Measurements from ENCODE around the gene TP53I13. TPM values are rescaled to one million over a fixed set of nuclear protein-coding genes. Genes with fewer than 3 reads are reported as not detected.

TP53I13 gene
- total and polyA plus RNA-seq, 2 of the 13 experiments (the other 11 are each of a cell fraction or from before 2014, with no cell fraction given), result 16.9 to 25.7 TPM

DNA sequence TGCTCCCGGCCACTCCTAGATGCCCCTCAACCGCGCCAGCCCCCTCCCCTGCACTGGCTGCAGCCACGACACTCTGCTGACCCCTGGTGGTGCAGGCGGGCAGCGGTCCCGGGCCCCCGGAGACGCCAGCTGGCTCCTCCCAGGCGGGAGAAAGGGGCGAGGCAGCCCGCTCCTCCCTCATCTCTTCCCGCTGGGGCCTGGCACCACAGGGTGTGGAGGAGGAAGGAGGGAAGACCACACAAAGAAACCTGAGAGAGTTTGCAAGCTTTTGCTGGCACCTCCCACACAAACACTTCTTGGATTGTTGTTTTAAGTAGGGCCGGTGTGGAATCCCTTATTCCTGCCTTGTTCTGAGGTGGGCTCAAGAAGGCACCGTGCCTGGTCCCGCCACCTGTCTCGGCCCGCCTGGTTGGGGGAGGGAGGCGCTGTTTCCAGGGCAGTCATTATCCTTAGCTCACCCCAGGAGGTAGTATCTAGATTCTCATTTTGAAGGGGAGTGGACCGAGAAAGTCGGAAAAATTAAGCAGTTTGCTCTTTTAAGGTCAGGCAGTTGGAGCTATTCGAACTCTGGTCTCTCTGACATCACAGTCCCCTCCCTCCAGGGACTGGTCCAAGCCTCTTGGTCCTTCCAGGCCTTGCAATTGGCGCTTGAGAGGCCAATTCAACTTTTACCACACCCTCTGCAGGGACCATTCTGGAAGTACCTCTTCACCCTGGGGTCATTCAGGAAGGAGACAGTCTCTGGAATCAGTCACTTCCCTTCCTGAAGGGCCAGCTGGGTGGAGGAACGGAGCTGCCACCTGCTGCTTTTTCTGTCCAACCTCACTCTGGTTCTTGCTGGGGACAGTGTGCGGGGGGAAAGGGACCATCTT lies 23.5 kb downstream of the TP53I13 start (continued):
- TF ChIP-seq PHB2 (IDR thresholded peaks at IDR 0.05; ENCODE audit: partially characterized antibody) (no peak), ZNF24 (IDR thresholded peaks at IDR 0.05) (no peak), ZNF766 (CRISPR knock-in tag; IDR thresholded peaks at IDR 0.05; ENCODE audit: borderline replicate concordance) (no peak), BCL6 (CRISPR knock-in tag; IDR thresholded peaks at IDR 0.05) (peak; percentile 53), ZSCAN20 (CRISPR knock-in tag; IDR thresholded peaks at IDR 0.05; ENCODE audit: borderline replicate concordance) (0 out of 2 replicates have a peak, but pooled peaks have one; percentile 43), TEAD3 (CRISPR knock-in tag; optimal IDR thresholded peaks at IDR 0.05; ENCODE audit: borderline replicate concordance) (peak; percentile 51), SKI (IDR thresholded peaks at IDR 0.05; ENCODE audit: partially characterized antibody) (peak; percentile 79), ZNF20 (CRISPR knock-in tag; IDR thresholded peaks at IDR 0.05) (0 out of 2 replicates have a peak, but pooled peaks have one; percentile 15), SSRP1 (CRISPR knock-in tag; IDR thresholded peaks at IDR 0.05) (no peak), PAF1 (CRISPR knock-in tag; IDR thresholded peaks at IDR 0.05) (no peak), PAX8 (CRISPR knock-in tag; IDR thresholded peaks at IDR 0.05; ENCODE audit: borderline replicate concordance) (no peak), ZNF75D (CRISPR knock-in tag; IDR thresholded peaks at IDR 0.05; ENCODE audit: borderline replicate concordance) (no peak), POGZ (CRISPR knock-in tag; IDR thresholded peaks at IDR 0.05) (no peak; the same call in 1 of the 2 replicates)
- TF ChIP-seq, protein P1, sequence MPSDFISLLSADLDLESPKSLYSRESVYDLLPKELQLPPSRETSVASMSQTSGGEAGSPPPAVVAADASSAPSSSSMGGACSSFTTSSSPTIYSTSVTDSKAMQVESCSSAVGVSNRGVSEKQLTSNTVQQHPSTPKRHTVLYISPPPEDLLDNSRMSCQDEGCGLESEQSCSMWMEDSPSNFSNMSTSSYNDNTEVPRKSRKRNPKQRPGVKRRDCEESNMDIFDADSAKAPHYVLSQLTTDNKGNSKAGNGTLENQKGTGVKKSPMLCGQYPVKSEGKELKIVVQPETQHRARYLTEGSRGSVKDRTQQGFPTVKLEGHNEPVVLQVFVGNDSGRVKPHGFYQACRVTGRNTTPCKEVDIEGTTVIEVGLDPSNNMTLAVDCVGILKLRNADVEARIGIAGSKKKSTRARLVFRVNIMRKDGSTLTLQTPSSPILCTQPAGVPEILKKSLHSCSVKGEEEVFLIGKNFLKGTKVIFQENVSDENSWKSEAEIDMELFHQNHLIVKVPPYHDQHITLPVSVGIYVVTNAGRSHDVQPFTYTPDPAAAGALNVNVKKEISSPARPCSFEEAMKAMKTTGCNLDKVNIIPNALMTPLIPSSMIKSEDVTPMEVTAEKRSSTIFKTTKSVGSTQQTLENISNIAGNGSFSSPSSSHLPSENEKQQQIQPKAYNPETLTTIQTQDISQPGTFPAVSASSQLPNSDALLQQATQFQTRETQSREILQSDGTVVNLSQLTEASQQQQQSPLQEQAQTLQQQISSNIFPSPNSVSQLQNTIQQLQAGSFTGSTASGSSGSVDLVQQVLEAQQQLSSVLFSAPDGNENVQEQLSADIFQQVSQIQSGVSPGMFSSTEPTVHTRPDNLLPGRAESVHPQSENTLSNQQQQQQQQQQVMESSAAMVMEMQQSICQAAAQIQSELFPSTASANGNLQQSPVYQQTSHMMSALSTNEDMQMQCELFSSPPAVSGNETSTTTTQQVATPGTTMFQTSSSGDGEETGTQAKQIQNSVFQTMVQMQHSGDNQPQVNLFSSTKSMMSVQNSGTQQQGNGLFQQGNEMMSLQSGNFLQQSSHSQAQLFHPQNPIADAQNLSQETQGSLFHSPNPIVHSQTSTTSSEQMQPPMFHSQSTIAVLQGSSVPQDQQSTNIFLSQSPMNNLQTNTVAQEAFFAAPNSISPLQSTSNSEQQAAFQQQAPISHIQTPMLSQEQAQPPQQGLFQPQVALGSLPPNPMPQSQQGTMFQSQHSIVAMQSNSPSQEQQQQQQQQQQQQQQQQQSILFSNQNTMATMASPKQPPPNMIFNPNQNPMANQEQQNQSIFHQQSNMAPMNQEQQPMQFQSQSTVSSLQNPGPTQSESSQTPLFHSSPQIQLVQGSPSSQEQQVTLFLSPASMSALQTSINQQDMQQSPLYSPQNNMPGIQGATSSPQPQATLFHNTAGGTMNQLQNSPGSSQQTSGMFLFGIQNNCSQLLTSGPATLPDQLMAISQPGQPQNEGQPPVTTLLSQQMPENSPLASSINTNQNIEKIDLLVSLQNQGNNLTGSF (CRISPR knock-in tag; IDR thresholded peaks at IDR 0.05), result 0 out of 2 replicates have a peak, but pooled peaks have one; percentile 13
- TF ChIP-seq, protein P2, sequence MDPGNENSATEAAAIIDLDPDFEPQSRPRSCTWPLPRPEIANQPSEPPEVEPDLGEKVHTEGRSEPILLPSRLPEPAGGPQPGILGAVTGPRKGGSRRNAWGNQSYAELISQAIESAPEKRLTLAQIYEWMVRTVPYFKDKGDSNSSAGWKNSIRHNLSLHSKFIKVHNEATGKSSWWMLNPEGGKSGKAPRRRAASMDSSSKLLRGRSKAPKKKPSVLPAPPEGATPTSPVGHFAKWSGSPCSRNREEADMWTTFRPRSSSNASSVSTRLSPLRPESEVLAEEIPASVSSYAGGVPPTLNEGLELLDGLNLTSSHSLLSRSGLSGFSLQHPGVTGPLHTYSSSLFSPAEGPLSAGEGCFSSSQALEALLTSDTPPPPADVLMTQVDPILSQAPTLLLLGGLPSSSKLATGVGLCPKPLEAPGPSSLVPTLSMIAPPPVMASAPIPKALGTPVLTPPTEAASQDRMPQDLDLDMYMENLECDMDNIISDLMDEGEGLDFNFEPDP (CRISPR knock-in tag; conservative IDR thresholded peaks at IDR 0.05), result no peak
- TF ChIP-seq, protein P3, sequence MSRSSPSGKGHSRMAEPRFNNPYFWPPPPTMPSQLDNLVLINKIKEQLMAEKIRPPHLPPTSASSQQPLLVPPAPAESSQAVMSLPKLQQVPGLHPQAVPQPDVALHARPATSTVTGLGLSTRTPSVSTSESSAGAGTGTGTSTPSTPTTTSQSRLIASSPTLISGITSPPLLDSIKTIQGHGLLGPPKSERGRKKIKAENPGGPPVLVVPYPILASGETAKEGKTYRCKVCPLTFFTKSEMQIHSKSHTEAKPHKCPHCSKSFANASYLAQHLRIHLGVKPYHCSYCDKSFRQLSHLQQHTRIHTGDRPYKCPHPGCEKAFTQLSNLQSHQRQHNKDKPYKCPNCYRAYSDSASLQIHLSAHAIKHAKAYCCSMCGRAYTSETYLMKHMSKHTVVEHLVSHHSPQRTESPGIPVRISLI (CRISPR knock-in tag; IDR thresholded peaks at IDR 0.05; ENCODE audit: borderline replicate concordance), result no peak
- TF ChIP-seq, protein P4, sequence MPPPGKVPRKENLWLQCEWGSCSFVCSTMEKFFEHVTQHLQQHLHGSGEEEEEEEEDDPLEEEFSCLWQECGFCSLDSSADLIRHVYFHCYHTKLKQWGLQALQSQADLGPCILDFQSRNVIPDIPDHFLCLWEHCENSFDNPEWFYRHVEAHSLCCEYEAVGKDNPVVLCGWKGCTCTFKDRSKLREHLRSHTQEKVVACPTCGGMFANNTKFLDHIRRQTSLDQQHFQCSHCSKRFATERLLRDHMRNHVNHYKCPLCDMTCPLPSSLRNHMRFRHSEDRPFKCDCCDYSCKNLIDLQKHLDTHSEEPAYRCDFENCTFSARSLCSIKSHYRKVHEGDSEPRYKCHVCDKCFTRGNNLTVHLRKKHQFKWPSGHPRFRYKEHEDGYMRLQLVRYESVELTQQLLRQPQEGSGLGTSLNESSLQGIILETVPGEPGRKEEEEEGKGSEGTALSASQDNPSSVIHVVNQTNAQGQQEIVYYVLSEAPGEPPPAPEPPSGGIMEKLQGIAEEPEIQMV (CRISPR knock-in tag; IDR thresholded peaks at IDR 0.05; ENCODE audit: low read depth), result no peak
- TF ChIP-seq, protein P5, sequence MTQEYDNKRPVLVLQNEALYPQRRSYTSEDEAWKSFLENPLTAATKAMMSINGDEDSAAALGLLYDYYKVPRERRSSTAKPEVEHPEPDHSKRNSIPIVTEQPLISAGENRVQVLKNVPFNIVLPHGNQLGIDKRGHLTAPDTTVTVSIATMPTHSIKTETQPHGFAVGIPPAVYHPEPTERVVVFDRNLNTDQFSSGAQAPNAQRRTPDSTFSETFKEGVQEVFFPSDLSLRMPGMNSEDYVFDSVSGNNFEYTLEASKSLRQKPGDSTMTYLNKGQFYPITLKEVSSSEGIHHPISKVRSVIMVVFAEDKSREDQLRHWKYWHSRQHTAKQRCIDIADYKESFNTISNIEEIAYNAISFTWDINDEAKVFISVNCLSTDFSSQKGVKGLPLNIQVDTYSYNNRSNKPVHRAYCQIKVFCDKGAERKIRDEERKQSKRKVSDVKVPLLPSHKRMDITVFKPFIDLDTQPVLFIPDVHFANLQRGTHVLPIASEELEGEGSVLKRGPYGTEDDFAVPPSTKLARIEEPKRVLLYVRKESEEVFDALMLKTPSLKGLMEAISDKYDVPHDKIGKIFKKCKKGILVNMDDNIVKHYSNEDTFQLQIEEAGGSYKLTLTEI (CRISPR knock-in tag; conservative IDR thresholded peaks at IDR 0.05), result no peak

Measured in HepG2 (cell line).